LNCAP (cell line): ENCODE measurements around the gene ELL.

Experiments
- TF ChIP-seq, protein P1 (sequence below): fragments of 450-650 bp; IDR thresholded peaks from 2 replicates; pipeline ENCODE4 v1.5.1; 2017; ENCODE audit warnings: mild to moderate bottlenecking

The ELL gene

DNA sequence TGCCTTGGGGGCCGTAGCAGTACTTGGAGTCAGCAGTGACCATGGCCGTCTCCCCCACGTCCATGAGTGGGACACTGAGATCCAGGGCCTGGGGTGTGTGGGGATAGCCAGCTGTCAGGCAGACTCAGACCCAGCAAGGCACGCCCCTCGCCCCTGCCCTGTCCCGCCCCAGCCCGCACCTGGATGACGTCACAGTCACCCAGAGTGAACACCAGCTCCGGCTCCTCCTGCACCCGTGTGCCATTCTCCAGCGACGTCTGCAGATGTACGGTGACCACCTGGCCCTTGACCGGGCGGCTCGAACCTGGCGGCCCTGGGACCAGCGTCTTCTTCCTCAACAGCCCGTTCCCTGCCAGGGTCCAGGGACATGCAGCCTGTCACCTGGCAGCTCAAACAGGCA lies 17.5 kb upstream of the ELL start:
- TF ChIP-seq, protein P1, sequence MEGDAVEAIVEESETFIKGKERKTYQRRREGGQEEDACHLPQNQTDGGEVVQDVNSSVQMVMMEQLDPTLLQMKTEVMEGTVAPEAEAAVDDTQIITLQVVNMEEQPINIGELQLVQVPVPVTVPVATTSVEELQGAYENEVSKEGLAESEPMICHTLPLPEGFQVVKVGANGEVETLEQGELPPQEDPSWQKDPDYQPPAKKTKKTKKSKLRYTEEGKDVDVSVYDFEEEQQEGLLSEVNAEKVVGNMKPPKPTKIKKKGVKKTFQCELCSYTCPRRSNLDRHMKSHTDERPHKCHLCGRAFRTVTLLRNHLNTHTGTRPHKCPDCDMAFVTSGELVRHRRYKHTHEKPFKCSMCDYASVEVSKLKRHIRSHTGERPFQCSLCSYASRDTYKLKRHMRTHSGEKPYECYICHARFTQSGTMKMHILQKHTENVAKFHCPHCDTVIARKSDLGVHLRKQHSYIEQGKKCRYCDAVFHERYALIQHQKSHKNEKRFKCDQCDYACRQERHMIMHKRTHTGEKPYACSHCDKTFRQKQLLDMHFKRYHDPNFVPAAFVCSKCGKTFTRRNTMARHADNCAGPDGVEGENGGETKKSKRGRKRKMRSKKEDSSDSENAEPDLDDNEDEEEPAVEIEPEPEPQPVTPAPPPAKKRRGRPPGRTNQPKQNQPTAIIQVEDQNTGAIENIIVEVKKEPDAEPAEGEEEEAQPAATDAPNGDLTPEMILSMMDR: no peak

GRCh38 chr19:18538115-18538514 lies 16.2 kb upstream of the ELL start:
- TF ChIP-seq, protein P1: no peak

DNA sequence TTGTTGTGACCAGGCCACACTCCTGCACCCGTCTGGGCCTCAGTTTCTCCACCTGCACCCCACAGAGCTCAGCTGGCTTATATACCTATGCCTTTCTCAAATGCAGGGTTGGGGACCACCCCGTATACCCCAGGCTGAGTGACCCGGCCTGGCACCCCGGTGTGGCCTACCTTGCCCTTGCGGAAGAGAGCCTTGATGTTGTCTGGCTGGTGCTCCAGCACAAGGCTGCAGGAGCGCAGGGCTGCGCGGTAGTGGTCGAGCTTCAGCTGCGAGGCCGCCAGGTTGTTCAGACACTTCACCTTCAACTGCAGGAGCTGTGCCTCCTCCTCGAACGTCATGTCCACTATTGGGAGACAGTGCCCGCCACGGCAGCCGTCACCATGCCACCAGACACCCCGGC lies 15.6 kb upstream of the ELL start:
- TF ChIP-seq, protein P1: no peak

- TF ChIP-seq, protein P1: no peak
Observed at GRCh38 chr19:18536475-18536874, 14.6 kb upstream of the ELL start.

- TF ChIP-seq, protein P1: no peak
Observed at GRCh38 chr19:18533058-18533457, 11.2 kb upstream of the ELL start.

GRCh38 chr19:18532168-18532890 lies 10.5 kb upstream of the ELL start:
- TF ChIP-seq, protein P1: no peak

DNA sequence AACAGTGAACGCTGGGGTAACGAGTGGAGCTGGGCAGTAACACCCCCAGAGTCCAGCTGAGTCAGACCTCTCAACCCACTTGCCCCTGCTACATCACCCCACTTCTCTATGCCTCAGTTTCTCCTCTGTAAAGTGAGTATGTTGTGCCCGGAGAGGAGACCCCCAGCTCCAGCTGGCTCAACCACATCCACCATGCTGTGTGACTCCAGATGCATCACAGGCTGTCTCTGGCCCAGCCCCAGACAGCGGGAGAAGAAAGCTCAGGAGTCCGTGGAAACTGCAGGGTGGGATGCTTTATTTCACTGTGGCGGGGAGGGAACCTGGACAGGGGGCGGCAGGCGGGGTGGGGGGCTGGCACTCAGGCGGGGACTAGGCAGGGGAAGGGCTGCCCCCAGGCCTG lies 9.6 kb upstream of the ELL start:
- TF ChIP-seq, protein P1: no peak

- TF ChIP-seq, protein P1: no peak
Observed at GRCh38 chr19:18529782-18530181, 7.9 kb upstream of the ELL start.
